Lung microvascular endothelial cell (primary cell): Measurements from ENCODE around the gene NSUN6. TPM values are rescaled to one million over a fixed set of nuclear protein-coding genes. Genes with fewer than 3 reads are reported as not detected.

Experiments
- DNase-seq, 2 donors: peaks; one replicate each; pipeline versions ENCODE4 v3.0.0 to v3.0.0-alpha.2; 2010; ENCODE audit warnings: low read depth in 2 of 2
- total RNA-seq: library from RNA; depleted of rRNA; stranded (reverse); fragments of >200 nt; gene quantifications from 2 replicates; pipeline ENCODE4 v1.2.1, GENCODE V29; 2014

The NSUN6 gene
- 2.4 and 3.8 TPM in 2 replicates for total RNA-seq

GRCh38 chr10:18651324-18652007 lies at the start of gene NSUN6:
Gene NSUN6, minus strand, starts transcription at chr10:18651587. Its CDS starts 384 bp downstream, at chr10:18651203.
- peak; percentile 85 to 91 for DNase-seq

GRCh38 chr10:18699849-18700840 lies 48.8 kb upstream of the NSUN6 start:
- no peak for DNase-seq

GRCh38 chr10:18690541-18690940 lies 39.2 kb upstream of the NSUN6 start:
- DNase-seq = no peak

- DNase-seq = peak; percentile 14 to 27
Observed at GRCh38 chr10:18689498-18689897, 38.1 kb upstream of the NSUN6 start.

- DNase-seq = no peak
Observed at GRCh38 chr10:18687706-18688105, 36.3 kb upstream of the NSUN6 start.

GRCh38 chr10:18687195-18687594 lies 35.8 kb upstream of the NSUN6 start:
- no peak for DNase-seq

- no peak for DNase-seq
Observed at GRCh38 chr10:18685555-18685954, 34.2 kb upstream of the NSUN6 start.

- DNase-seq = no peak
Observed at GRCh38 chr10:18684953-18685352, 33.6 kb upstream of the NSUN6 start.

GRCh38 chr10:18684416-18684815 lies 33.0 kb upstream of the NSUN6 start:
- no peak for DNase-seq

- DNase-seq = peak in 1 of 2 donors; percentile 20
Observed at GRCh38 chr10:18683427-18683826, 32.0 kb upstream of the NSUN6 start.

- DNase-seq = peak in 1 of 2 donors; percentile 16
Observed at GRCh38 chr10:18681971-18682411, 30.6 kb upstream of the NSUN6 start.

- peak; percentile 18 to 28 for DNase-seq
Observed at GRCh38 chr10:18681366-18681765, 30.0 kb upstream of the NSUN6 start.

- DNase-seq = no peak
Observed at GRCh38 chr10:18680754-18681153, 29.4 kb upstream of the NSUN6 start.

- DNase-seq = no peak
Observed at GRCh38 chr10:18675086-18675801, 23.9 kb upstream of the NSUN6 start.

- no peak for DNase-seq
Observed at GRCh38 chr10:18668026-18668425, 16.6 kb upstream of the NSUN6 start.

GRCh38 chr10:18666810-18667209 lies 15.4 kb upstream of the NSUN6 start:
- peak in 1 of 2 donors; percentile 57 for DNase-seq

GRCh38 chr10:18665815-18666558 lies 14.6 kb upstream of the NSUN6 start:
- no peak for DNase-seq

GRCh38 chr10:18664841-18665478 lies 13.6 kb upstream of the NSUN6 start:
- no peak for DNase-seq

- no peak for DNase-seq
Observed at GRCh38 chr10:18660816-18661431, 9.5 kb upstream of the NSUN6 start.
